ENCODE data around the gene RBM44. TPM values are rescaled to one million over a fixed set of nuclear protein-coding genes. Genes with fewer than 3 reads are reported as not detected.
A peak's percentile ranks its signal among the peaks of the same experiment; 100 is the strongest.

The RBM44 gene
- total and polyA plus RNA-seq, 2 donors (not counting 1 experiment from before 2014, with no cell fraction given) = 0.17 to 0.34 TPM

GRCh38 chr2:237859533-237860272 is 61.1 kb downstream of the RBM44 start, which contains the start of gene RAMP1:
RAMP1 (plus strand) TSS chr2:237859623; CDS start chr2:237859676, 53 bp downstream.
- H3K9ac ChIP-seq (ENCODE audit: insufficient read depth, low read length) = no peak within 1 kb of the TSS
- H3K4me2 ChIP-seq (ENCODE audit: extremely low read depth, insufficient read depth, low read length) = peak within 1 kb of the TSS; percentile 40
- H3K4me1 ChIP-seq (ENCODE audit: control insufficient read depth, extremely low read depth, insufficient read depth, low read length) = peaks cover 1% of the 10 kb centered on the region
- no peaks in the 10 kb centered on the region for H3K9me3 ChIP-seq (ENCODE audit: control insufficient read depth, insufficient read depth, low read depth, low read length)
- DNase-seq (ENCODE audit: low read depth in 2 of 2) = peak in 1 of 2 donors; percentile 39
- no peak within 1 kb of the TSS for H3K27ac ChIP-seq (ENCODE audit: insufficient read depth, low read length)
- H4K20me1 ChIP-seq (ENCODE audit: control insufficient read depth, extremely low read depth, insufficient read depth, low read length) = no peaks in the 10 kb centered on the region
- TF ChIP-seq CTCF (conservative IDR thresholded peaks at IDR 0.05 in 1 of 2, IDR thresholded peaks at IDR 0.05 in 1 of 2; ENCODE audit: low read depth in 1 of 2, low read length in 2 of 2) (no peak), EZH2 (IDR thresholded peaks at IDR 0.05; ENCODE audit: low read length, missing control alignments) (no peak)
- no peak within 1 kb of the TSS for H2AFZ ChIP-seq (ENCODE audit: low read length)
- H3K79me2 ChIP-seq (ENCODE audit: control insufficient read depth, insufficient read depth, low read length) = no peaks in the 10 kb centered on the region
- H3K4me3 ChIP-seq (replicated peaks in 1 of 4; ENCODE audit: control extremely low read depth in 1 of 4, insufficient read depth in 1 of 4, low read depth in 3 of 4, low read length in 4 of 4) = peak within 1 kb of the TSS in 3 of 4 experiments; percentile 8 to 53 (median 48)
- H3K27me3 ChIP-seq (ENCODE audit: control insufficient read depth, insufficient read depth, low read length) = peaks cover 13% of the 10 kb centered on the region
- no peaks in the 10 kb centered on the region for H3K36me3 ChIP-seq (ENCODE audit: control insufficient read depth, insufficient read depth, low read length)

- H3K27ac ChIP-seq (ENCODE audit: insufficient read depth, low read length) = no peak overlapping the region
- no peak overlapping the region for H3K9ac ChIP-seq (ENCODE audit: insufficient read depth, low read length)
- peak overlapping the region; percentile 40 for H3K4me2 ChIP-seq (ENCODE audit: extremely low read depth, insufficient read depth, low read length)
- H3K9me3 ChIP-seq (ENCODE audit: control insufficient read depth, insufficient read depth, low read depth, low read length) = no peaks in the 10 kb centered on the region
- no peaks in the 10 kb centered on the region for H3K79me2 ChIP-seq (ENCODE audit: control insufficient read depth, insufficient read depth, low read length)
- H3K4me3 ChIP-seq (replicated peaks in 1 of 4; ENCODE audit: control extremely low read depth in 1 of 4, insufficient read depth in 1 of 4, low read depth in 3 of 4, low read length in 4 of 4) = peak overlapping the region in 2 of 4 experiments; percentile 48 to 53
- TF ChIP-seq EZH2 (IDR thresholded peaks at IDR 0.05; ENCODE audit: low read length, missing control alignments) (no peak), CTCF (conservative IDR thresholded peaks at IDR 0.05 in 1 of 2, IDR thresholded peaks at IDR 0.05 in 1 of 2; ENCODE audit: low read depth in 1 of 2, low read length in 2 of 2) (no peak)
- peaks cover 13% of the 10 kb centered on the region for H3K27me3 ChIP-seq (ENCODE audit: control insufficient read depth, insufficient read depth, low read length)
- H2AFZ ChIP-seq (ENCODE audit: low read length) = no peak overlapping the region
- peaks cover 5% of the 10 kb centered on the region for H3K4me1 ChIP-seq (ENCODE audit: control insufficient read depth, extremely low read depth, insufficient read depth, low read length)
- peak in 1 of 2 donors; percentile 35 for DNase-seq (ENCODE audit: low read depth in 2 of 2)
- no peaks in the 10 kb centered on the region for H4K20me1 ChIP-seq (ENCODE audit: control insufficient read depth, extremely low read depth, insufficient read depth, low read length)
- H3K36me3 ChIP-seq (ENCODE audit: control insufficient read depth, insufficient read depth, low read length) = no peaks in the 10 kb centered on the region
Observed at GRCh38 chr2:237860273-237860935, 61.8 kb downstream of the RBM44 start.

GRCh38 chr2:237861875-237862527 is 63.4 kb downstream of the RBM44 start:
- peaks cover 11% of the 10 kb centered on the region for H3K4me1 ChIP-seq (ENCODE audit: control insufficient read depth, extremely low read depth, insufficient read depth, low read length)
- H3K9me3 ChIP-seq (ENCODE audit: control insufficient read depth, insufficient read depth, low read depth, low read length) = no peaks in the 10 kb centered on the region
- no peaks in the 10 kb centered on the region for H3K79me2 ChIP-seq (ENCODE audit: control insufficient read depth, insufficient read depth, low read length)
- H3K4me2 ChIP-seq (ENCODE audit: extremely low read depth, insufficient read depth, low read length) = no peak overlapping the region
- no peak overlapping the region for H3K9ac ChIP-seq (ENCODE audit: insufficient read depth, low read length)
- peaks cover 8% of the 10 kb centered on the region for H3K27me3 ChIP-seq (ENCODE audit: control insufficient read depth, insufficient read depth, low read length)
- H4K20me1 ChIP-seq (ENCODE audit: control insufficient read depth, extremely low read depth, insufficient read depth, low read length) = no peaks in the 10 kb centered on the region
- H3K27ac ChIP-seq (ENCODE audit: insufficient read depth, low read length) = no peak overlapping the region
- H2AFZ ChIP-seq (ENCODE audit: low read length) = no peak overlapping the region
- no peak for TF ChIP-seq CTCF (conservative IDR thresholded peaks at IDR 0.05 in 1 of 2, IDR thresholded peaks at IDR 0.05 in 1 of 2; ENCODE audit: low read depth in 1 of 2, low read length in 2 of 2)
- no peak for TF ChIP-seq EZH2 (IDR thresholded peaks at IDR 0.05; ENCODE audit: low read length, missing control alignments)
- H3K4me3 ChIP-seq (replicated peaks in 1 of 4; ENCODE audit: control extremely low read depth in 1 of 4, insufficient read depth in 1 of 4, low read depth in 3 of 4, low read length in 4 of 4) = no peak overlapping the region
- H3K36me3 ChIP-seq (ENCODE audit: control insufficient read depth, insufficient read depth, low read length) = no peaks in the 10 kb centered on the region
- DNase-seq (ENCODE audit: low read depth in 2 of 2) = no peak

Data from fibroblast of lung (primary cell).